DMS79 treated with DMSO at 0.1 percent for 48 hours (cell line): ENCODE results near the gene RAB27A.
"Not testable (repeated sequence)": the region's sequence is repeated elsewhere in the genome, so short reads cannot be mapped to it uniquely, and the experiment has no call there.

Source experiments
- DNase-seq: peaks from one replicate; lab custom pipeline; 2025; lab: John Stamatoyannopoulos, UW

RAB27A gene

DNA sequence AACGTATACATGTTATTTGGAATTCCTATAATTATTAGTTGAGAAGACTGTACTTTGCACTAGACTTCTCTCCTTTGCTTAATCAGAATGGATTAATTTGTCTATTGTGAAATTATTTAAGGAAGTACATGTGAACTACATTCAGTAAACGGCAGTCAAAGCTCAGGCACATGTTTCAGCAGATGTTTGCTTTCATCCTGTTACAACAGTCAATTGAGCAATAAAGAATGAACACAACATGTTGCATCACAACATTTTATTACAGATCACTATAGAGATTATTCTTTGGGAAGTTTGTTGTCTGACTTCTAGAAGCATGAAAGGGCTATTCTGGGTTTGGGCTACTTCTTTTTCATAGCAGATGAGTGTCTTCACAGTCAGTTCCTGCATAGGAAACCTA lies 39.2 kb downstream of the RAB27A start:
- no peak for DNase-seq

DNA sequence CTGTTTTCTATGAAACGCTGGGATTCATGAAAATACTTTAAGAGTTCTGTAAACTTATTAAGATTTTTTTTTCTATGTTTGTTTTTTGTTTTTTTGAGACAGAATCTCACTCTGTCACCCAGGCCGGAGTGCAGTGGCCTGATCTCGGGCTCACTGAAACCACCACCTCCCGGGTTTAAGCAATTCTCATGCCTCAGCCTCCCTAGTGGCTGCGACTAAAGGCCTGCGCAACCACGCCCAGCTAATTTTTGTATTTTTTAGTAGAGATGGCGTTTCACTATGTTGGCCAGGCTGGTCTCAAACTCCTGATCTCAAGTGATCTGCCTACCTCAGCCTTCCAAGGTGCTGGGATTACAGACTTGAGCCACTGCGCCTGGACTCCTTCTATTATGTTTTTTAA lies 39.7 kb downstream of the RAB27A start:
- DNase-seq: not testable (repeated sequence)

DNA sequence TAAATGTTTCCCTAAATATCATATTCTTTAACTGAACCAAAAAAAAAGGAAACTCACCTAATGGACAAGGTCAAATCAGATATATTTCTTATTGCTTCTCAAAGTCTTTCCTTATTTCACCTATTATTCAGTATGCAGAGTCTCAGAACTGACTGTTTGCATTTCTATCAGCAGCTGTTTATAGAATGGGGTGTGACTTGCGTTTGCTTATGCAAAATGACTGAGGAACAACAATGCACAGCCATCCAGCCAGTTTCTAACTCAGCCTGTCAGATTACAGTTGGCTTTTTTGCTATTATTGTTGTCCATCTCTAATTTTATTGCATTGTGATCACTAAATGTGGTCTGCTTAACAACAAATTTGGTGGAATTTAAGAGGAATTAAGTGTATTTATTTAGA lies 40.7 kb downstream of the RAB27A start:
- no peak for DNase-seq

DNA sequence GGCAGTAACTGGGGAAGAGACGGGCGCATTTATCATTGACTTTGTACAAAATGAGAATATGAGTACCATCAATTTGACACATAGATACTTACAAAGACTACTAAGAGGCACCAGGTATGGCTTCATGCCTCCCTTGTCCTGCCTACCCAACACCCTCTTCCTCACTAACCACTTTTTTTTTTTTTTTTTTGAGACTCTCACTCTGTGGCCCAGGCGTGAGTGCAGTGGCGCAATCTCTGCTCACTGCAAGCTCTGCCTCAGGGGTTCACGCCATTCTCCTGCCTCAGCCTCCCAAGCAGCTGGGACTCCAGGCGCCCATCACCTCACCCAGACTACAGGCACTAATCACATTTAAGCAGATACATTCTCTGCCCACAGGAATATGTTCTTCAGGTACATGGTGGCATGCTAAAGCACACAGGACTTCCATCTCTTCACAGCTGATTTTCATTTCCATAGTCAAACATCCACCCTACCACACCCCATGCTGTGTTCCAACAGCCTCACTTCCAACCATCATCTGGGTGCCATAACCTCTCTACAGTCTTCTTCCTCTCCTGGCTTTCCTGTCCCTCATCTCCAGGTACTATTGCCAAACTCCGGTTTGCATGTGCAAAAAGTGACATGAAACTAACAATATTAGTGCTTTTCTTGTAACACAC lies 41.7 kb downstream of the RAB27A start:
- DNase-seq: no peak

DNA sequence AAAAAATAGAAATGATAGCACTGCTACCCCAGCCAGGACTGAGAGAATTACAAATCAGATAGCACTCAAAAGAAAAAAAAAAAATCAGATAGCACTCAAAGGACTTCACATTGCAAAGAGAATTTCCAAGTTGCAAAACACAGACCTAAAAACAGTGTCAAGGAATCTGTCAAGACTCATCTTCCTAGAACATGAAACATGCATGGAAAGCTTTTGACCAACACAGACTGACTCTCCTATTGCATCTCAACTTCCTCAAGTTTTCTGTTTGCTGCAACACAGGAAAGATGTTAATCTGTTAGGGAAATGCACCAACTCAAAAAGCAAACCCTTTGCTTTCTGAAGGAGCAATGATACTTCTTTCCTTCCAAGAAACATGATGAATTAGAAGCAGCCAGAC lies 42.3 kb downstream of the RAB27A start:
- DNase-seq: no peak

DNA sequence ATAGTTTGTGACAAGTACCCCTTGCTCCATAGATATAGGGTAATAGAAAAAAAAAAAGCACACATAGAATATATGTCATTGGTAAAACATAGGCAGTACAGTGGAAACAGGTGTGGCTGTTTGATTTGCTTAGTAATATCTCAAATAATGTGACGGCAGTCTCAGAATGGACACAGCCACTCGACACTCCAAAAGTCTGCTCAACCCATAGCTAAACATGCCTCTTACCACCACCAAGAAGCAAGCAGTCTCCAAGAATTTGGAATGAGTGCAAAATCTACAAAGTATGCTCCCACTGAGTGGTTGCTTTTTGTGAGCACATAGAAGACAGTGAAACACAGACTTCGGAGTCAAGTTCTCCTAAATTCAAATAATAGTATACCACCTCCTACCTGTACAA lies 43.0 kb downstream of the RAB27A start:
- DNase-seq: no peak

DNA sequence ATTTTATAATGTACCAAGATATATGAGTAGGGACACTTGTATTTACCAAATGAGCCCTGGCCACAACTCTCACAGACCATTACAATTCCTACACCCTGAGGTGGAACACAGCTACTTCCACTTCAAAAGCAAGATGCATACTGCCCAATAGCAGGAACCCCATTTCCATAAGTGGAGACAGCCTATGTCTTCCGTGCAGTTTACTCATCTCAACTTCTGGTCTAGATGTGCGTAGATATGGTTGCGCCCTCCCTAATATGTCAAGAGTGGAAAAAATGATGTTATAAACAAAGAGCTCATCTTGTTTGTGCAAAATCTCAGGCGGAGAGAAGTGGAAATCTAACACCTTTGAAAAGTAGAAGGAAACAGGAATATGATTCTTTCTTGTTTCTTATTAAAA lies 44.6 kb downstream of the RAB27A start:
- DNase-seq: no peak

DNA sequence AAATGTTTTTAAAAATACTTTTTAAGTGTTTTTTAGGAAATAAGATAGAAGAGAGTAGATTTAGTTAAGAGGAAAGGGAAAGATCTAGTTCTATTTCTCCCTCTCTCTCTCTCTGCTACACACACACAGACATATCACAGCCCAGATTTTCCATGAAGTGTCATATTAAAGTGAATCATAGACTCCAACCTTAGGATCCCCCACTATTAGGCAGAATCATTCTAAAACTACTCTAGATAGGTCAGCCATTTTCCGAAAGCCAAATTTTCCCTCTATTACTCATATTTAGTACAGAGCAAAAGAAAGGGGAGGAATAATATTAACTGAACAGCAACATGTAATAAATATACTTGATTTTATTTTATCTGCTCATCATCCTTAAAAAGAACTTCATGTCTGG lies 47.7 kb downstream of the RAB27A start:
- no peak for DNase-seq

DNA sequence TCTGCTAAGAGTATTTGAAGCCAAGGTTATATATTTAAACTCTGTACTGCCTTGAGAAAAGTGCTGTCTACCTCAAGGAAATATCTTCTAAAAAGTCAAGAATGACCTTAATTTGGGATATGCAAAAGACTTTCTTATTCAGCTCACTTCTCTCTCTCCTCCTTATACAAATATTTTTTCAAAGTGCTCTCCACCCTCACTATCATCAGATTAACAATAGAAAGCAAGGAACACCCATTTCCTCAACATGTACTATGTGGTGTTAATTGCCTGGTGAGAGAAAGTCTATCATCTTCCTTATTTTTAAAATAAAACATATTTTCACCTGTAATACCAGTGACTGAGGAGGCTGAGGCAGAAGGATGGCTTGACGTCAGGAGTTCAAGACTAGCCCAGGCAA lies 48.4 kb downstream of the RAB27A start:
- DNase-seq: no peak

DNA sequence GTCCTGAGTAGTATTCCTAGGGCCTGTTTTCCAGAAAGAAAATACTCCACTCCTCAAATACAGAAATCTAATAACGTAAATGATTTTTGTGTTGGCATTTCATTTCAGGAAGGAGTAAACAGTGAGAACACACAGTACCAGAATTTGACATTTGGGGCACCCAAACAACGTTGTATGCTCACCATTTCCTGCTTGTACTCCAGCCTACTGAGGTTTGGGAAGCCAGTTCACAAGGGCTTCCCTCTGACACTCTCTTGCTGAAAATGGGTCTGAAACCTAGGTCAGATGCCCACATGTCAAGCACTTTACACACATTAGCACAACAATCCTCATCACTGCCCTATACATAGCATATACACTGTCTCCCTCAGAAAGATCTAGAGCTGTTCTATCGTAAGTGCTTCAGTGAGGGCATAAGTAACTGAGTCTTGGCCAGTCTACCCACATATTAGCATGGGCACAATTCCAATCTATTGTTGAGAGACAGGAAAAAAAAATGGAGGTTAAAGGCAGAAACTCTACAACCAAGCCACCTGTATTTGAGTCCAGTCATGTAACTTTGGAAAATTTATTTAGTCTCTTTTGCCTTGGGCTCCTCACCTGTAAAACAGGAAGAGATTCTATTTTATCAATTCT lies 49.4 kb downstream of the RAB27A start:
- DNase-seq: no peak

DNA sequence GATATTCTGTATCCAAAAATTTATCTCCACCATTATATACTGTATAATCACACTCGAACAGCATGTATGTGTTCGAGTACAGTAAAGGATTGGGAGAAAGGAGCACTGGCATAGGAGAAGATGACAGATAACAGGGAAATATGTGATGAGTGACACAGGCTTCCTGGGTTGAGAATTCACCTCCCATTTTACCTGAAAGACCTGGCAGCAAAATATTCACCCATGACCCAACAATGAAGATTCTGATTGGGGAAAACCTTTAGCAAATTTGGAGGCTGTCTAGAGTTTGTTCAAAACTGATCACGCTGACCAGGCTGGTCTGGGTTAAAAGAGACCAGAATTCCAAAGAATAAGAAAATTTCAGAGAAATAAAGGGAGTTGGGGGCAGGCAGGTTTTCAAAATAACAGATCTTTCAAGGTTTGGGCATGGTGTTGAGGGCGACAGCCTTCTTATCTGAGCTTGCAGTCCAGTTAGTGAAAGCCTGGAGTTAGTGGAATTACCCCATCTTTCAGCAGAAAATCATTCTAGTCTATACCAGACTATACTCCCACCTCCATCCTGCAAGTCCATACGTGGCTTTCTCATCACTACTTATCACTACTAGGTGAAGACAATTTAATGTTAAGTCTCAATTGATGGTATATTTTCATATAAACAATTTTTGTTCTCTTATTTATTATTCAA lies 50.0 kb downstream of the RAB27A start:
- DNase-seq: no peak

DNA sequence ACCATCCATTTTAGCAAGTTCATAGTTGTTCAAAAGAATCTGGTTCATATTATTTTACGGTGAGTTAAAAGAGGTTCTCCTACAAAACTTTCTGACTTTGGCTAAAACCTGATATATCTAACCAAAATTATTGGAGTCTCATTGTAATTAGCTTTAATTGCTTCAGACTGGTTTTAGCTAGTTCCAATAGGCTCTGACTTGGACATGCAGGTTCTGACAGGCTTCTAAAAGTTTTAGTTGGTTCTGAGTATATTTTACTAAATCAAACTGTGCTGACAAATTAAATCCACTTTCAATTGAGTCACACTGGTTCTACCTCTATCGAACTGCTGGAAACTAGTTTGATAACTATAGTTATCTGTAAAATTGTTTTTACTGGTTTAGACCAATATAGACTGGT lies 50.7 kb downstream of the RAB27A start:
- DNase-seq: no peak

DNA sequence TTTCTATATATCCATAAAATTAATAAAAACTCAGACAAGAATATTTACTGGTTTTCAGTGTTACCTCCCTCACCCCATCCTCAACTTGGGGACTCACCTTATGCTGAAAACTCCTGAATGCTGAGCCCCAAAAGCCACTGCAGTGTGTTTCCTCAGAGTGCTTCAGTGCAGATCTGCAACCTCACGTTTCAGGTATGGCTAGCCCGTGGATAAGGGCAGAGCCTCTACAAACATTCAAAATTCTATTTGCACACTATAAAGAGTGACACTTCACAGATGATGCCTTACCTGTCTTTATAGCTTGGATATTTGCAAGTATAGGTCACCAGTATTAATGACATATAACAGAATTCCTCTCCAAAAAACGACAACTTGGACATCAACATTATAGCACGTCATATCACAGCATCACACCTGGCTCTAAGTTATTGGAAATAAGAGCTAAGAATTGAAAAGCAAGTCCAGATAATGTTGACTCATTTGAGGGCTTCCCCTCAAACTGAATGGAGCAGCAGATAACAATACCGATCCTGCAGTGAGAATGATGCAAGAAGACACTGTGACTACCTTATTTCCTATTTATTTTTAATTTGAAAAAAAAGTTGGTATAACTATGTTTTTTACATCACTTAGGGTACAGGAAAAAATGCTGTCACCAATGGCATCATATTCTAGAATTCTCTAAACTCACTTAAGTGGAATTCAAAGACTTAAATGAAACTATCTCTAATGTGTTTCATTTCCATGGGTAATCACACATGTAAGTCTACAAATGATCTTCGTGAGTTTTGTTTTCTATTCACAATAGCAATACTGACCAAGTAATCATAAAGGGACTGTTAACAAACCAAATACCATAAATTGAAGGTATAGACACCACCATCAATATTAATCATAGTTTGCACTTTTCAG lies 52.1 kb downstream of the RAB27A start:
- no peak for DNase-seq

DNA sequence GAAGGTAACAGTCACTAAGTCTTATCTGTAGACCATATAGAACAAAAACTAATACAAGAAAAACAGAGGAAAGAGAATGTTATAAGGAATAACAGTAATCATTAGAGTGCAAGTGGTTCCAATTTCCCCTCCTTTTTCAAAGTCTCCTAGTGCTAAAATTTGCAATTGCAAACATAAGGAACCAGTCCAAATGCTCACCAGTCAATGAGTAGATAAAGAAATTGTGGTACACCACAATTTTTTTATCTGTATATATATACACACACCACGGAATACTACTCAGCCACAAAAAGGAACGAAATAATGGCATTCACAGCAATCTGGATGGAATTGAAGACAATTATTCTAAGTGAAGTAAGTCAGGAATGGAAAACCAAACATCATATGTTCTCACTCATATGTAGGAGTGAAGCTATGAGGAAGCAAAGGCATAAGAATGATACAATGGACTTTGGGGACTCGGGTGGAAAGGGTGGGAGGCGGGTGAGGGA lies 54.0 kb downstream of the RAB27A start:
- DNase-seq: no peak

DNA sequence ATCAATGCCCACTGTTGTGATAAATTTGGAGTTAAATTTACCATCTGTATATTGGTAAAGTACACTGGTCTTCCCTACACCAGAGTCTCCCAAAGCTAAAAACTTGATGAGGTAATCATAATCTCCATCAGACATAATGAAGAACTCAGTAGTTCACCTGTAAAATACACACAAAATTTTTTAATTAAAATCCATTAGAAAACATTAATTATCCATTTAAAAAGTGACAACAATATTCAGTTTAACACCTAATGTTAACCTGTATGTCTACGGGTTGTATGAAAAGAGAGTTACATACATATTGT lies 54.9 kb downstream of the RAB27A start:
- no peak for DNase-seq

DNA sequence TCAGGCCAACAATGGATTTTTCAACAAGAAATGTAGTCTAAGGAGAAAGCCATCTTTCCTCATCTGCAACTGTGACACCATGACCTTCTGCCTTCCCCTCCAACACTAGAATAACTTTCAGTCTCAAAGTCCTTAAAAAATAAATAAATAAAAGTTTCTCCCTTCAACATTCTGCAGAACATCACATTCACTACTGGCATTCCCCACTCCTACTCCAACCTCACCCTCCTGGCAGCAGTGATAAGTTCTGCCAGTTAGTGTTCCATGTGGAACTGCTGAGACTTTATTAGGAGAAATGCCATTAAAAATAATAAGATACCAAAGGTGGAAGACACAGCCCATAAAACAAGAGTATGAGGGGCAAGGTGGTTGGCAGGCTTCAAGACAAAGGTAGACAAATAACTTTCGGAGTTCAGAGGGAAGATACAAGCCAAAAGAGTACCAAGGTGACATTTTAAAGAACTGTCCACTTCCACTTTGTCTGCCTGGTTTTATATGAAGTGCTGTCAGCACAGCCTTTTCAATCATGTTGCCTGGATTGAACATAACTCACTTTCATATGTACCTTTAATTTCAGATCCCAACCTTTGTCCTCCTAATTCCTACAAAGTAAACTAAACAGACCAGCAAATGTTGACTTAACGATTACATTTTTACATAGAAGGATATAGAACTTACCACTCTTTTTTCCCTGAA lies 55.4 kb downstream of the RAB27A start:
- no peak for DNase-seq

DNA sequence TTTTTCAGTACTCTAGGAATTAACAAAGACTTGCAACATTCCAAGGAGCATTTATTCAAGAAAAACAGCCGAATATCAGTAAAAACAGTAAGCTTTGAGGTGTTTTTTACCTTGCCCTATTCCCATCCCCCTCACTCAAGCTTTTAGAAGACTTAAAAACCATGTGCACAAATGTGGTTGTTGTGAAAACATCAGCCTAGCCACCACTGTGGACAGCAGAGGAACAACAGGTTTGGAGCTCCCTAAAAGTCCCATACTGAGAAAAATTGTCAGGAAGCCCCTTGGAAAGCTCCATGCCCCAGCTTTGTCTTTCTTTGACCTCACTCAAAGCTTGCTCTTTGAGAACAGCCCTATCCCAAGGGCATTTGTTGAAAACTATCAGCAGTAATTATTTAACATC lies 58.2 kb downstream of the RAB27A start:
- DNase-seq: no peak

DNA sequence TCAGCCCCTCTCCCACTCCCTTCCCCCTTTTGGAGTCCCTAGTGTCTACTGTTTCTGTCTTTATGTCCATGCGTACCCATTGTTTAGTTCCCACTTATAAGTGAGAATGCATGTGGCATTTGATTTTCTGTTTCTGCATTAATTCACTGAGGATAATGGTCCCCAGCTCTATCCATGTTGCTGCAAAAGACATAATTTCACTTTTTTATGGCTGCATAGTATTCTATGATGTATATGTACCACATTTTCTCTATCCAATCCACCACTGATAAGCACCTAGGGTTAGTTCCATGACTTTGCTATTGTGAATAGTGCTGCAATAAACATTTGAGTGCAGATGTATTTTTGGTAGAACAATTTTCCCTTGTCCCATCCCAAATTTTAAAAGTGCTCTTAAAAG lies 58.7 kb downstream of the RAB27A start:
- no peak for DNase-seq

DNA sequence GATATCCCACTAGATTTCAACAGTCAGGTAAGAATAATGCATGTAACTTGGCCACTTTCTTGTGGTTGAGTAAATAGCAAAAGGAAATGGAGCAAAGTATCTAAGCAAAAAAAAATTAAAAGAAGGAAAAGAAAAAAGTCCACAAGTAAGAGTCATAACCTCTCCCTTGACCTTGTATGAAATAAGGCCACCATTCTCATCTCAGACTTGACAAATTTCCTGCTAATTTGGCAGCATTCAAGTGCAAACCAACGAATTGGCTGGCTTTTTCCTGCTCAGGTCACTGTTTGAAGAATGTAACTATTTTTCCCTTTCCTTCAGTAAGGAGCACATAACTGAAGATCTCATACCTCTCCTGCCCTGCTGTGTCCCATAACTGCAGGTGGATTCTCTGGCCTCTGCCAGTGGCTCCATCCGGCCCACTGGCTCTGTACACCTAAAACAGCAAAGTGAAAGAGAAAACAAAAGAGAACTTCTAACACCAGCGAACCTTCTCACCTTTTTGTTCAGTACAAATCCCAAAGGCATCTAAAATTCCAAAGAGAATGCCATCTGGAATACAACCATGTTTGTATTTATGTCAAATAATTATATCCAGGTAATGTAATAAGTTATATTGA lies 59.5 kb downstream of the RAB27A start:
- no peak for DNase-seq

DNA sequence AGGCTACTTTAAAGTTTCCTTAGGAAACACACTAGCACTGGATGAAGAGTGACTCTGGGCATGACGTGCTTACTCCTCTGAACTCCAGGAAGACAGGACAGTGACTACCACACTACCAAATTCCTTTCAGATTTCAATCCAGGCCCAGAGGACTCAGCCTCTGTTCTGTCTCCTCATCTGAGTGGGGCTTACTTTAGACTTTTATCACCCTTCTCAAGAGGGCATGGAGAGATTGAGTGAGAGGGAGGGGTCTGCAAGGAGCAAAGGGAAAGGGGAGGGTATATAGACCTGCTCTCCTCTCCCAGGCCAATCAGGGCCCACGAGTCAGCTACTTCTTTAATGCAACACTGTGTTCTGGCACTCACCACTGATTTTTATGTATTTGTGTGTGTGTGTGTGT lies 63.5 kb downstream of the RAB27A start:
- DNase-seq: no peak

DNA sequence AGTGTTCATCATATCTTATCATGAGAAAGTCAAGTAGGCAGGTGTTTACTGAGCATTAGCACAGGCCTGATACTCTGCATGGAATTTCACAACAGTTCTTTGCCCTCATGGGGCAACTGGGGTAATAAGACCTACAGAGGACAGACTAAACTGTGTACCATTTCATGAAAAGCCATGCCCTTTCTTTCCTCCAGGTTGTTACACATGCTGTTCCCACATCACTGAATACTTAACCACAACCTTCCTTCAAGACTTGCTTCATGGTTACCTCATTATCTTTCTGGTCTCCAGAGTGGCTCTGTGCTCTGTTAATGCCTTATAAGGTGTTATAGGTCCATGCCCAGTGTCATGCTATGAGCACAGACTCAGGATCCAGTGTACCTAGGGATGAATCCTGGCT lies 64.7 kb downstream of the RAB27A start:
- no peak for DNase-seq

DNA sequence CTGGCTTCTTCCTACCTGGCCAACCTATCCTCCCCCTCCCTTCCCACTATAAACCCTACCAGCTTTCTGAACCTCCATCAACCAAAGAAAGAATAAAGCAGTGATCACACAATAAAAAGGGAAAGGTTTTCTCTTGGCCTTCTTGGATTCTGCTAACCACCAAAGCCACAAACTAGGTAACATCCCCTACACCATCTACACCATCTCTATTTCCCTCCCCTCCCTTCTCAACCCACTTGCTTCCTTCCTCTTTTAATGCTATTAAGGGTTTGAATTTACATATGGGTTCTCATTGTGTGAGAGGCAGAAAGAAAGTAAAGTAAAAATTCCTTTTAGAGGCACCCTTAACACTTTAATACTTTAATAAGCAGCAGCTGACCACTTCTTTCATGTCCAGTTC lies 67.0 kb downstream of the RAB27A start:
- no peak for DNase-seq
